ENCODE measurements around the gene SPSB3. TPM values are rescaled to one million over a fixed set of nuclear protein-coding genes. Genes with fewer than 3 reads are reported as not detected.

SPSB3 gene
- total and polyA plus RNA-seq, 2 of the 13 experiments (the other 11 are each of a cell fraction or from before 2014, with no cell fraction given) = 13.2 to 21.9 TPM

GRCh38 chr16:1826691-1827573 is 44.6 kb upstream of the SPSB3 start, which contains the start of the genes FAHD1 and HAGH (continued):
- TF ChIP-seq NAIF1 (CRISPR knock-in tag; IDR thresholded peaks at IDR 0.05; ENCODE audit: borderline replicate concordance) (no peak; the same call in 1 of the 2 replicates), THAP8 (CRISPR knock-in tag; IDR thresholded peaks at IDR 0.05; ENCODE audit: borderline replicate concordance) (peak; percentile 81), REST (IDR thresholded peaks at IDR 0.05; ENCODE audit: borderline replicate concordance in 1 of 2, low read depth in 1 of 2, low read length in 2 of 2) (peak in 1 of 2 experiments; percentile 72; a peak in 1 of 4 replicates), SPEN (CRISPR knock-in tag; IDR thresholded peaks at IDR 0.05; ENCODE audit: low read depth) (peak; percentile 99), NPAS2 (CRISPR knock-in tag; IDR thresholded peaks at IDR 0.05; ENCODE audit: borderline replicate concordance) (no peak), ZNF160 (CRISPR knock-in tag; IDR thresholded peaks at IDR 0.05) (peak; percentile 56), TMF1 (CRISPR knock-in tag; IDR thresholded peaks at IDR 0.05; ENCODE audit: low read depth) (peak; percentile 87; the same call in 1 of the 2 replicates), ZFP62 (CRISPR knock-in tag; IDR thresholded peaks at IDR 0.05) (no peak), ATF6 (CRISPR knock-in tag; conservative IDR thresholded peaks at IDR 0.05) (no peak), ZNF484 (CRISPR knock-in tag; IDR thresholded peaks at IDR 0.05; ENCODE audit: borderline replicate concordance, low read depth) (0 out of 2 replicates have a peak, but pooled peaks have one; percentile 22), NFE2 (CRISPR knock-in tag; IDR thresholded peaks at IDR 0.05) (no peak), CREM (IDR thresholded peaks at IDR 0.05) (peak; percentile 43), CREM (CRISPR knock-in tag; IDR thresholded peaks at IDR 0.05) (no peak), HMG20B (CRISPR knock-in tag; conservative IDR thresholded peaks at IDR 0.05) (peak; percentile 14; the same call in 1 of the 2 replicates), TRIM24 (CRISPR knock-in tag; IDR thresholded peaks at IDR 0.05) (no peak), ZBTB49 (CRISPR knock-in tag; IDR thresholded peaks at IDR 0.05; ENCODE audit: borderline replicate concordance) (no peak), BCL3 (CRISPR knock-in tag; IDR thresholded peaks at IDR 0.05) (peak; percentile 96), ZNF605 (CRISPR knock-in tag; IDR thresholded peaks at IDR 0.05) (peak; percentile 90)

All from HepG2 (cell line).